ENCODE measurements around the gene SERPINA5.

Gene SERPINA5, protein sequence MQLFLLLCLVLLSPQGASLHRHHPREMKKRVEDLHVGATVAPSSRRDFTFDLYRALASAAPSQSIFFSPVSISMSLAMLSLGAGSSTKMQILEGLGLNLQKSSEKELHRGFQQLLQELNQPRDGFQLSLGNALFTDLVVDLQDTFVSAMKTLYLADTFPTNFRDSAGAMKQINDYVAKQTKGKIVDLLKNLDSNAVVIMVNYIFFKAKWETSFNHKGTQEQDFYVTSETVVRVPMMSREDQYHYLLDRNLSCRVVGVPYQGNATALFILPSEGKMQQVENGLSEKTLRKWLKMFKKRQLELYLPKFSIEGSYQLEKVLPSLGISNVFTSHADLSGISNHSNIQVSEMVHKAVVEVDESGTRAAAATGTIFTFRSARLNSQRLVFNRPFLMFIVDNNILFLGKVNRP

DNA sequence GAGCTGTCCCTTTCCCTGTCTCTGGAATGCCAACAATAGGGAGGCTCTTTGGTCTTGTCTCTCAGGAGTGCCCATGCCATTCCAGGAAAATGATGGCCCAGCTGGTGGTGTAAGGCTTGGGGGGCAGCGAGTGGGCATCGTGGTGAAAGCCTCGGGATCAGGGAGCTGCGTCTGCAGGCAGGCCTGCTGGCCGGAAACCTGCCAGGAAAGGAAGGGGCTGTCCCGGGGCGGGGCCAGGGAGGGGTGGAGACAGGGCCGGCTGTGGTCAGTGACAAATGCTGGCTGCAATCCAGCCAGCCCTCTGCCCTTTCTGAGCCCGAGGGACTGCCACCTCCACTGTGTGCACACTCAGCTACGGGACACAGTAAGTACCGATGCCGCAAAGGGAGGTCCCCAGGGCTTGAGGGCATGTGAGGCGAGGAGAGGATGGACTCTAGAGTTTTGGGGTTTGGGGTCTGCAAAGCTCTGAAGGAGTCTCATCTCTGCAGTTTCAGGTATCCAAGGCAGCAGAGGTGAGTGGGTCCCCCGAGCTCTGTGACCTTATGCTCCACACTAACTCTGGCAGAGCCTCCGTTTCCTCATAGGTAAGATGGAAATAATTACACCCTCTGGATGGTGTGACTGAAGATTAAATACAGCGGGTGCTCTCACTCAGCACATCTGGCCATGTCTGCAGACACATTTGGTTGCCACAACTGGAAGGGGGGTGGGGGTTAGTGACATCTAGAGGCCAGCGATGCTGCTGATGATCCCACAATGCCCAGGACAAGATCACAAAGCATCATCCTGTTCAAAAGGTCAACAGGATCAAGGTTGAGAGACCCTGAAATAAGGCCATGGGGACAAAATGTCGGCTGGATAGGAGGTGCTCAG is at the start of gene SERPINA5:
Gene SERPINA5 (plus strand): TSS at position 300 of the 873 bp plus-strand sequence. CDS start 5,937 bp downstream, outside the sequence.
- H3K36me3 Mint-ChIP-seq (ENCODE audit: low read depth), result no peaks in the 10 kb centered on the region
- peak within 1 kb of the TSS in 1 of 3 experiments; percentile 0 for H3K4me3 Mint-ChIP-seq
- no peaks in the 10 kb centered on the region for H3K4me1 Mint-ChIP-seq
- peaks cover 18% of the 10 kb centered on the region for H3K27me3 Mint-ChIP-seq (ENCODE audit: low read depth)
- TF ChIP-seq, protein P1, sequence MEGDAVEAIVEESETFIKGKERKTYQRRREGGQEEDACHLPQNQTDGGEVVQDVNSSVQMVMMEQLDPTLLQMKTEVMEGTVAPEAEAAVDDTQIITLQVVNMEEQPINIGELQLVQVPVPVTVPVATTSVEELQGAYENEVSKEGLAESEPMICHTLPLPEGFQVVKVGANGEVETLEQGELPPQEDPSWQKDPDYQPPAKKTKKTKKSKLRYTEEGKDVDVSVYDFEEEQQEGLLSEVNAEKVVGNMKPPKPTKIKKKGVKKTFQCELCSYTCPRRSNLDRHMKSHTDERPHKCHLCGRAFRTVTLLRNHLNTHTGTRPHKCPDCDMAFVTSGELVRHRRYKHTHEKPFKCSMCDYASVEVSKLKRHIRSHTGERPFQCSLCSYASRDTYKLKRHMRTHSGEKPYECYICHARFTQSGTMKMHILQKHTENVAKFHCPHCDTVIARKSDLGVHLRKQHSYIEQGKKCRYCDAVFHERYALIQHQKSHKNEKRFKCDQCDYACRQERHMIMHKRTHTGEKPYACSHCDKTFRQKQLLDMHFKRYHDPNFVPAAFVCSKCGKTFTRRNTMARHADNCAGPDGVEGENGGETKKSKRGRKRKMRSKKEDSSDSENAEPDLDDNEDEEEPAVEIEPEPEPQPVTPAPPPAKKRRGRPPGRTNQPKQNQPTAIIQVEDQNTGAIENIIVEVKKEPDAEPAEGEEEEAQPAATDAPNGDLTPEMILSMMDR (IDR thresholded peaks at IDR 0.05; ENCODE audit: unreplicated experiment in 3 of 3), result no peak
- no peaks in the 10 kb centered on the region for H3K9me3 Mint-ChIP-seq
- no peak within 1 kb of the TSS for H3K27ac Mint-ChIP-seq

DNA sequence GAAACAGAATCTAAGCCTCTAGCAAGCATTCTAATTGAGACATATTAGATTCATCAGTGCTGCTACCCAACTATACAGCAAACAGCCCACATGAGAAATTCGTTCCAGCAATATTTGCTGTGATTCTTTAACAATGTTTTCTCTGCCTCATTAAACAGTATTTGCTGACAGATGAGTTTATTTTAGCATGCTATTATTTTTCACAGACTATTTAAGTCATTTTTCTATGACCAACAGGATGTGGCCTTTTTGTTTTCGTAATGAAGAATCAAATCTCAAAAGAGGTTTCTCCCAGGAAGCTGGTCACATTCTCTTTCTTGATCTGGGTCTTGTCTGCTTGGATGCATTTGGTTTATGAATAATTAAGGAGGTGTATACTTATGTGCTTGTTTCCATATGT is 48.8 kb upstream of the SERPINA5 start:
- Mint-ChIP-seq H3K4me1 (no peaks in the 10 kb centered on the region), H3K27ac (no peak overlapping the region), H3K27me3 (ENCODE audit: low read depth) (peaks cover 12% of the 10 kb centered on the region), H3K36me3 (ENCODE audit: low read depth) (no peaks in the 10 kb centered on the region), H3K4me3 (no peak overlapping the region), H3K9me3 (peaks cover 5% of the 10 kb centered on the region)
- TF ChIP-seq, protein P1 (IDR thresholded peaks at IDR 0.05; ENCODE audit: unreplicated experiment in 3 of 3), result no peak

DNA sequence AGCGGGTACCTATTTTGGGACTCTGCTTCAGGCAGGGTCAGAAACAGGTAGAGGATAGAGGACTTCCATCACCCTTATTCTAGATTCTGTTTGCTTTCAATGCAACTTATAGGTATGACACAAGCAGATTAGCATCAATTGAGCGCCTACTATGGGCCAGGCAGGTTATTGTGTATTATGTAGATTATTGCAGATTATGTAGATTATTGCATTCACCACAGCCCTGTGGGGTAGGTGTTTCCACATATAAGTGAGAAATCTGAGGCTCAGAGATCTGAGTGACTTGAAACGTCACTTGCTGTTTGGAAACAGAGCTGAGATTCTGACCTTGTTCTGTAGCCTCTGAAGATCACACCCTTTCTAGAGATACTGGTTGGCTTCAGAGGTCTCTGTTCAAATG is 45.7 kb upstream of the SERPINA5 start:
- TF ChIP-seq, protein P1 (IDR thresholded peaks at IDR 0.05; ENCODE audit: unreplicated experiment in 3 of 3), result no peak
- Mint-ChIP-seq H3K4me3 (no peak overlapping the region), H3K27ac (no peak overlapping the region)

DNA sequence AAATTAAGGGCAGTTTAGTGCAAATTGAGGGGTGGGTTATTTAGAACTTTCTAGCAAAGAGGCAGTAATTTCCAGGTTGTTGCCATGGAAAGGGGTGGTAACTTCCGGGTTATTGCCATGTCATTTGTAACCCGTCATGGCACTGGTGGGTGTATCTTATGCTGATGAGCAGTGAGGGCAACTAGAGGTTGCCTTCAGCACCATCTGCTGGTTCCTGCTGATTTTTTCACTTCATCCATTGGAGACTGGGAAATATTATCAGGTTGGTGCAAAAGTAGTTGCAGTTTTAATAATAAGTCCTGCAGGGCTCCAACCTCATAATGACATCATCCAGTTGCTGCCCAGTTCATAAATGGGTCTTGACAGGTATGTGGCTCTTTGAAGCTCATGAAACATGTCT is 44.4 kb upstream of the SERPINA5 start:
- H3K27ac Mint-ChIP-seq, result no peak overlapping the region
- no peaks in the 10 kb centered on the region for H3K36me3 Mint-ChIP-seq (ENCODE audit: low read depth)
- H3K27me3 Mint-ChIP-seq (ENCODE audit: low read depth), result peaks cover 22% of the 10 kb centered on the region
- H3K4me3 Mint-ChIP-seq, result no peak overlapping the region
- H3K9me3 Mint-ChIP-seq, result no peaks in the 10 kb centered on the region
- TF ChIP-seq, protein P1 (IDR thresholded peaks at IDR 0.05; ENCODE audit: unreplicated experiment in 3 of 3), result no peak
- H3K4me1 Mint-ChIP-seq, result peaks cover 5% of the 10 kb centered on the region

More for the DNA sequence above, 45.7 kb upstream of the SERPINA5 start:
- Mint-ChIP-seq H3K36me3 (ENCODE audit: low read depth) (no peaks in the 10 kb centered on the region), H3K9me3 (no peaks in the 10 kb centered on the region), H3K4me1 (peaks cover 5% of the 10 kb centered on the region), H3K27me3 (ENCODE audit: low read depth) (peaks cover 22% of the 10 kb centered on the region)

DNA sequence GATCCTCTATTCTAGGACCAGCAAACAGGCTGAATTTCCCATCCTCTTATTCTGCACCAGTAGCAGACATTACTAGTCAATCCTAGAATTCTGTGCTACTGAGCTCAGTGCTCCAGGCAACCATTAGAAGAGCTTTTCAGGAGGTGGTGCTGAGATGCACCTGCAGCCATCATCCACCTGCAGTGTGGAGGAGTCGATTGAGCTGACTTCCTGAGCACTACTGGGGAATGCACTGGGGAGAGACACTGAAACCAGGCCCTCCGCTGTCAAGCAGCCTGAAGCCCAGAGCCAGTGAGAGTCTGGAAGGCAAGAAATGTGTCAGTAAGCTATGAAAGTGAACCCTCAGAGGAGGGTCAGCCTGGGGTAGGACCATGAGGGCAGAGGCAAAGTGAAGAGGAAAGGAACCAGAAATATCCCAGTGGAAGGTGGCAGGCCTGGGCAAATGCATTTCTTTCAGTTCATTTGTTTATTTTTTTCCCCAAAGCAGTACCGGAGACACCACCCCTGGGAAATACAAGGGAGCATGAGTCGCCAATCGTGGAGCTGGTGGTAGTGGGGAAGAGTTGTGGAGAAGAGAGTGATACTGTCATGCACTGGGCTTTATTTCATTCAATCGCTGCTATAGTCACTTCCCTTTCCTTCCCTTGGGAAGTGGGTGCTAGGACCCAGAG is 43.0 kb upstream of the SERPINA5 start:
- no peaks in the 10 kb centered on the region for H3K36me3 Mint-ChIP-seq (ENCODE audit: low read depth)
- no peak overlapping the region for H3K4me3 Mint-ChIP-seq
- H3K27me3 Mint-ChIP-seq (ENCODE audit: low read depth), result peaks cover 22% of the 10 kb centered on the region
- no peak overlapping the region for H3K27ac Mint-ChIP-seq
- H3K9me3 Mint-ChIP-seq, result no peaks in the 10 kb centered on the region
- TF ChIP-seq, protein P1 (IDR thresholded peaks at IDR 0.05; ENCODE audit: unreplicated experiment in 3 of 3), result no peak
- peaks cover 5% of the 10 kb centered on the region for H3K4me1 Mint-ChIP-seq

Data from nephron (organoid).